HG03139 (cell line): Measurements from ENCODE around the gene S100A2.
"Not testable (repeated sequence)": the region's sequence is repeated elsewhere in the genome, so short reads cannot be mapped to it uniquely, and the experiment has no call there.

Source experiments
- ATAC-seq: cut with Tn5 transposase; IDR thresholded peaks from one replicate; pipeline ENCODE4 v1.9.1; 2021; ENCODE audit not compliant: unreplicated experiment

S100A2 gene

DNA sequence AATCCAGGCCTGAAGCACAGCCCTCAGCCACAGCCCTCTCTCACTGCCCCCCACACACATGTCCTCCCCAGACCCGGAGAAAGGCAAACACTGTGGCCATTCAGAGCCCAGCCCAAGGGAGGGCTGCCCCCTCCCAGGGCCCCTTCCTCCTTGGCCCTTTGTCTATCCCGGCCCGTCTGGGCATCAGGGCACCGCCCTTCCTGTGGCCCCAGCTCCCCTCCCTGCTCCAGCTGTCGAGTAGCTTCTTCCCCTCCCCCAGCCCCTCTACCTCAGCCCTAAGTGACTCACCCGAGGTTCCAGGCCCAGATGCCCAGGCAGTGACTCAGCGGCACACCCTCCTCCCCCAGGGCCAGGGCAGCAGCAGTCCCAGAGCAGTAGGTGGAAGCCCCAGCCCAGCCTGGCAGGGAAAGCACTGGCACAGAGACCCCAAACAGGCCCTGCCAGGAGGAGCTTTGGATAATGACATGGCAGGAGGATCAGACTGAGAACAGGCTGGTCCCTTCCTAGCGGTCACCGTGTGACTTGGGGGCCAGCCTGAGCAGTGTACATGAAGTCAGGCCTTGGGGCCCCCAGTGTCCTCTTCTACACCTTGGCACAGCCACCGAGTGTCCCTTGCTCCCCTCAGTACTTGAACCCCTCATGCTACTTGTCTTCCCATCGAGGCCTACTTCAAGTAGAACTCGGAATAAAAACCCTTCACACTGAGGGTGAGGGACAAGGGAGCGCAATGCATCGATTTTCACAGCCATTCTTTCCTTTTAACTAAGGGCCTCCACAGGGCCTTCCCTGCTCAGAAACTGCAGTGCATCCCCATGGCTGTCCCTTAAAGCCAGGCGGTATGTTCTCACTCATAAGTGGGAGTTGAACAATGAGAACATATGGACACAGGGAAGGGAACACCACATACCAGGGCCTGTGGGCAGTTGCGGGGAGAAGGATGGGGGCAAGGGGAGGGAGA lies 1.0 kb upstream of the S100A2 start:
- ATAC-seq: no peak

DNA sequence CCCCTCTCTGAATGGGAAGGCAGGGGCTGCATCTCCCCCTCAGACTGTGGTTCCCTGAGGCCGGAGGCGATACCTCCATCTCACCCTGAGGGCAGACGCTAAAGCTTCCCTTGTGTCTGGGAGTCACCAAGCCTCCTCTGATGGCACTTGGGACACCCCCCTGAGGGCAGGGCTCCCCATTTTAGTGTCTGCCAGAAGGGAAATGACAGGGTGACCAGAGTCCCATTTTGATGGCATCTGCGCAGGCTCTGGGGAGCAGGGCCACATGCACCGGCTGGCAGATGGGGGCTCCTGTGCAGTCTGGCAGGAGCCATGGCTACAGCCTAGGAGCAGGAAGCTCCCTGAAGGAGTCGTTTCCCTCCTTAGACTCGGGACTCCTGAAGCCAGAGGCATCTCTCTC lies 1.7 kb downstream of the S100A2 start:
- ATAC-seq: no peak

DNA sequence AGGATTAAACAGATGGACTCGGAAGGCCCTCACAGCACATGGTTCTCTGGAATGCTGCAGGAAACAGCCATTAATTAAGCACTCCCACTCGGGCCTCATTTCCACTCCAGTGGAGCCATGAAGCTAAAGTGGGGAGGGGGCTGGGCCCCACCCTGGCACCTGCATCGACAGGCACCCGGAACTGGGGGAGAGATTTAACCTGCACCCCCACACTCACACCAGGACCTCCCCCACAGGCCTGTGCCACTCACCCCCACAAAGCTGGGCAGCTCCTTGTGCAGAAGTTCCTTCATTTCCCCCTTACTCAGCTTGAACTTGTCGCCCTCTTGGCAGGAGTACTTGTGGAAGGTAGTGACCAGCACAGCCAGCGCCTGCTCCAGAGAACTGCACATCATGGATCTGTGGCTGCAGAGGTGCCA lies 2.2 kb downstream of the S100A2 start:
- no peak for ATAC-seq

DNA sequence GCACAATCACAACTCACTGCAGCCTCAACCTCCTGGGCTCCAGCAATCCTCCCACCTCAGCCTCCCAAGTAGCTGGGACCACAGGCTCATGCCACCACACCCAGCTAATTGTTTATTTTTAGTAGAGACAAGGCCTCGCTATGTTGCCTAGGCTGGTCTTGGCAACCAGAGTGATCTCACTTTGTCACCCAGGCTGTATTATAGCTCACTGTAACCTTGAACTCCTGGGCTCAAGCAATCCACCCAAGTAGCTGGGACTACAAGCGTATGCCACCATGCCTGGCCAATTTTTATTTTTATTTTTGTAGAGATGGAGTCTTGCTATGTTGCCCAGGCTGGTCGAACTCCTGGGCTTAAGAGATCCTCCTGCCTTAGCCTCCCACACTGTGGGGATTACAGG lies 3.6 kb downstream of the S100A2 start:
- ATAC-seq: not testable (repeated sequence)

DNA sequence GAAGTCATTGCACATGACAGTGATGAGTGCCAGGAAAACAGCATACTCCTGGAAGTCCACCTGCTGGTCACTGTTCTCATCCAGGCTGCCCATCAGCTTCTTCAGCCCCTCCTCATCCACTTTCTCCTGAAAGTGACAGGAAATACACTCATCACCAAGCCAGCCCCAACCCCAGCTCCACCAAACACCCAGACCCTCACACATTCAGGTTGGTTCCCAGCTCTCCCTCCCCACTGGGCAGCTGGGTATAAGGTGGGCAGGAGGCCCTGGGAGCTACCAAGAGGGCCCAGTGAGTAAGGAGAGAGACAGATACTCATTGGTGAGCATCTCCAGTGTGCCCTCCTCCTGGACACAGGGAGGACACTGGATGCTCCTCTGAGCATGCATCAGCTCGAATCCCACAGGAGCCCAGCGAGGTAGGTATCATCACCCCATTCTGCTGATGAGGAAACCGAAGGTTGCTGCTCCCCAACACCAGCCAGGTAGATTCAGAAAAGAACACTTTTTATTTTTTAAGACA lies 4.1 kb downstream of the S100A2 start:
- no peak for ATAC-seq

DNA sequence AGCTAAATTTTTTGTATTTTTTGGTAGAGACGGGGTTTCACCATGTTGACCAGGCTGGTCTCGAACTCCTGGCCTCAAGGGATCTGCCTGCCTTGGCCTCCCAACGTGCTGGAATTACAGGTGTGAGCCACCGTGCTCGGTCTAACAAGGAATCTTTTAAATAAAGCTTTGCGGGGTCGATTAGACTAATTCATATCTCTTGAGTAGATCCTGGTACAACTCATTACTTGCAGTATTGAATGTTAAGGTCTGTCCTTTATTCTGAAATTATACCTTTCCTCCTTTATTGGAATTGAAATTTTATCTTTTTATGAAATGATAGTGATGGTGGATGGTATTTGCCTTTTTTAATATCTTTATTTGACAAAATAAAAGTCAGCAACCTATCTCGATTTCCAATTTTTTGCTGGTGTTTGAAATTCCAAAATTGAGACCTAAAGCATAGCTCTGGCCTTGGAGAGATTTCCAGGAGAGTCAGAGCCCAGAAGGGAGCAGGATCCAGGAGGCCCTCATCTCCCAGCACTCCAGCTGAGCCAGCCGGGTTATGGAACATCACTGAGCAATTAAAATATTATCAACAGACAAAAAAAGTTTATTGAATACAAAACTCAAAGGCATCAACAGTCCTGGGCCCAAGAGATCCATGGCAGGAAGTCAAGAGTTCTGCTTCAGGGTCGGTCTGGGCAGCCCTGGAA lies 4.7 kb downstream of the S100A2 start:
- no peak for ATAC-seq

DNA sequence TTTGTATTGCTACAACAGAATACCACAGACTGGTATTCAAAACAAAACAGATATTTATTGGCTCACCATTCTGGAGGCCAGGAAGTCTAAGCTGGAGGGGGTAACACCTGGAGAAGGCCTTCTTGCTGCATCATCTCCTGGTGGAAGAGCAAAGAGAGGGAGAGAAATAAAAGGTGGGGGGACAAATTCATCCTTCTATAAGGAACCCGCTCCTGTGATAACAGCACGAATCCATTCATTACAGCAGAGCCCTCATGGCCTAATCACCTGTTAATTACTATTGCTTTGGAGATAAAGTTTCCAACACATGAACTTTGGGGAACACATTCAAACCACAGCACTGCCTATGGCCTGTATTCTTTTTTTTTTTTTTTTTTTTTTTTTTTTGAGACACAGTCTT lies 5.4 kb downstream of the S100A2 start:
- no peak for ATAC-seq

DNA sequence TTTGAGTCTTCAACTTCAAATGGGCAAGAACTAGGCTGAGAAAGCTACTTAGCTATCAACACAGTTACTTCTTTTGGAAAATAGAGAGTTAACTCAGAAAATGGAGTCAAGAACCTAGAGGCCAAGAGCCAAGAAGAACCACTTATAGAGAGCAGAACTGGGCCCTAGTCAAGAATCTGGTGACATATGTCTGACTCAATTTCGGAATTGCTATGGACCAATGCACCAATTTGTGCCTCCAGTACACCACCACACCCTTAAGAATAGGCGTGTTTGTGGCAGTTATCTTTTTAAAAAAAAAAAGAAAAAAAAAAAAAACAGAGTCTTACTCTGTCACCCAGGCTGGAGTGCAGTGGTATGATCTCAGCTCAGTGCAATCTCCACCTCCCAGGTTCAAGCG lies 7.8 kb downstream of the S100A2 start:
- ATAC-seq: no peak

DNA sequence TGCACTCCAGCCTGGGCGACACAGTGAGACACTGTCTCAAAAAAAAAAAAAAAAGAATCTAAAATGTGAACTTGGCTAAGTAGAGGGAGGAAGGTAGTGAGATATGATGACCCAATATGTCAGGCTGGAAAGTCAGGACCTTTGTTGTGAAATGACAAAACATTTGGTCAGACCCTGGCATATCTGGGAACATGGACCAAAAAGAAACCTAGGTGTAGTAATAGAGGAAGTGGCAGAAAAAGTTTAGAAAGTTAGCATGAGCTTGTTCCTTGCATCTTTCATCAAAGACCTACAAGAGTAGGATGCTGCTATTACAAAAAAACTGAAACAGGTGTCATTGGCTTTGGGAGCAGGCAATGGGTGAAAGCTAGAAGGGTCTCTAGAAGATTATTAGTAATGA lies 9.3 kb downstream of the S100A2 start:
- no peak for ATAC-seq

DNA sequence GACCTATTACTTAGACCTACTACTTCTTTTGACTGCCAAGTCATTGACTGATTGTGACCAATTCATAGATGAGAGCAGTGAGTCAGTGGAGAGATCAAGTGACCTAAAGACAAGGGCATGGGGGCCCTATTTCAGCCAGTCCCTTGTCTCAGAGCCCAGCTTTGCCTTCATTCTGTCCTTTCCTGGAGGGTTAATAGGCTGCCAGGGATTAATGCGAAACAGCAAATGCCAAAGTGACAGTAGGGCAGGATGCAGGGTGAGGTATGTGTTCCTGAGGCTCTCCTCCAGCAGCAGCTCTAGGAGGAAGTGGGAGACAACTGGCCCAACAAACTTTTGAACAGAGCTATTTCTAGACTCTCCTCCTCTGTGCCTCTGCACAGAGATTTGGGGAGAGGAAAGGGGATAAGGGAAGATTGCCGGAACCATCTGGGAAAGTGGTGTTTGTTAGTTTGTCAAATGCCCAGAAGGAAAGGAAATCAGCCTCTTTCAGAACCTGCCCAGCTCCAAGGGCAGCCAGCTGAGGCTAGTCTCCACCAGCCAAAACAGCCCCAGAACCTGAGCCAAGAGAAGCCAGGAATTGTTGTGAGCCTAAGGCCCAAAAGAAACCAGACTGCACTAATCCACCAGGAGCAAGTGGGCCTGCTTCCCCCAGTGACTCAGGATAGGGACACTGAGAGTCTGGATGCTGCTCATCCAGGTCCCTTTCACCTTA lies 11.7 kb downstream of the S100A2 start:
- no peak for ATAC-seq

DNA sequence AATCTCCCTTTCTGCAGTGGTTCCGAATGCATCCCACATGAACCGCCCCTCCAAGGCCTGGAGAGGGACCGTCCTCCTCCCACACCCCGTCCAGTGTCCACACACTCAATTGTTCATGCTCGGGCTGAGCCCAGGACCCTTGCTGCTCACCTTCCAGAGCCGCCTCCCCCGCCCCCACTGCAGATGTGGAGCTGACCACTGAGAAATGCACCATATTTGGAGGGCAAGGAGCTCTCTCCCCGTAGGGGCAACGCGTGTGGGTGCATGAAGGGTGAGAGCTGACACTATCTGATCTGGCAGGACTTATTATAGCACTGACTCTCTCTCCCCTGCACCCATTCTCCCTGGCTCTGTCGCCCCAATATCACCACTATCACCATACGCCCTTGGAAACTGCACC lies 12.5 kb downstream of the S100A2 start:
- ATAC-seq: no peak

DNA sequence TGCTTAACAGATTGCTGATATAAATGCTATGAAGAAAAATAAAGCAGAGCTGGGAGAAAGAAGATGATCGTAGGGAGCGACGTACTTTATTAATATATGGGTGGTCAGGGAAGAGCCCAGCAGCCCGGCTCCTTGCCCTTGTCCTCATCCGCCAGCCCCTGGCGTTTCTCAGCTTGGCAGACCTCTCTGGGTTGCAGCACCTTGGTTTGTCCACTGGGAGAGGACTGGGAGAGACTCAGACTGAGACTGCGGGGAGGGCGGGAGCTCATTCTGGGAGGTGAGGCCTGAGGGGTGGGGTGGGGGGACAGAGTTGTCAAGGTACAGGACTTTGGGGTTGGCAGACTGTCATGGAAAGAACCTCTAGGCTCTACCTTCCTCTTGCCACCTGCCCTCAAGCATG lies 13.3 kb downstream of the S100A2 start:
- ATAC-seq: no peak

DNA sequence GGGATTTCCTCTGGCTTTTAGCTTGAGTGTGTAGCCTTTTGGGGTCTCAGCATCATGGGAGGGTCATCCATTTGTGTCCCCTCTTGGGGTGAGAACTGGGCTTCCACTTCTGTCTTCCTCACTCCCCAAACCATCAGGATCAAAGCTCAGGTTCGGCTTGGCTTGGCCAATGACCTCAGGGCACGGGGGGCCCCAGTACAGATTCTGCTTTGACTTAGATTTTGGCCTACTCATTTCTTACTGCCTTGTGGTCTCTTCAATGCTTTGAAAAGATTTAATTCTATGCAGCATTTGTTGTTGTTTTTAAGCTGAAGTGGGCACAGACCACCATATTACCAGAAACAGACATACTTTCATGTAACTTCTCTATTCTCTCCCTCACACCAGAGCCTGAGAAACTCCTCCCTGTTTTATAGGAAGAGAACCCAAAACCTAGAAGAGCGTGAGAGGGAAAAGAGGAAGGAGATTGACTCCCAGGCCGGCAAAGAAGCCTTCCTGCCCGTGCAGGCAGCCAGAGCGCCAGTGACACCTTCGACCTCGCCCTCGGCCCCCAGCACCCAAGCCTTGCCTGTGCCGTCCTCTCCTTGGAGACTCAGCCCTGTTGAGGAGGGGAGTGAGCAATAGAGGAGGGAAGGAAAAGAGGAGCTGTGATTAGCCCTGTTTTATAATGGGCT lies 14.7 kb downstream of the S100A2 start:
- ATAC-seq: no peak

DNA sequence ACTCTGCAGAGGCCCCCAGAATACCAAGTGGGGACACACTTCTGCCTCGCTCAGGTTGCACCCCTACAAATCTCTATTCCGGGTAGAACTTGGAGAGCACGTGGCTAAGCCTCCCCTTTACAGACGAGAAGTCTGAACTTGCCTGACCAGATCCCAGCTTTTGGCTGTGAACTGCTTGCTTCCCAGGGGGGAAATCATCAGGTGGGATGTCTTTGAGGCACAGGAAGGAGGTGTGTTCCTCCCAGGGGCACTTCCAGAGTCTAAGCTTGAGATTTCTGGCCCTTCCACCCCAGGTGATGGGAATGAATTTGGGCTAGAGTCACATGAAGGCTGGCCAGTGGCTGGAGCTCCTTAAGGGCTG lies 15.3 kb downstream of the S100A2 start:
- ATAC-seq: no peak

DNA sequence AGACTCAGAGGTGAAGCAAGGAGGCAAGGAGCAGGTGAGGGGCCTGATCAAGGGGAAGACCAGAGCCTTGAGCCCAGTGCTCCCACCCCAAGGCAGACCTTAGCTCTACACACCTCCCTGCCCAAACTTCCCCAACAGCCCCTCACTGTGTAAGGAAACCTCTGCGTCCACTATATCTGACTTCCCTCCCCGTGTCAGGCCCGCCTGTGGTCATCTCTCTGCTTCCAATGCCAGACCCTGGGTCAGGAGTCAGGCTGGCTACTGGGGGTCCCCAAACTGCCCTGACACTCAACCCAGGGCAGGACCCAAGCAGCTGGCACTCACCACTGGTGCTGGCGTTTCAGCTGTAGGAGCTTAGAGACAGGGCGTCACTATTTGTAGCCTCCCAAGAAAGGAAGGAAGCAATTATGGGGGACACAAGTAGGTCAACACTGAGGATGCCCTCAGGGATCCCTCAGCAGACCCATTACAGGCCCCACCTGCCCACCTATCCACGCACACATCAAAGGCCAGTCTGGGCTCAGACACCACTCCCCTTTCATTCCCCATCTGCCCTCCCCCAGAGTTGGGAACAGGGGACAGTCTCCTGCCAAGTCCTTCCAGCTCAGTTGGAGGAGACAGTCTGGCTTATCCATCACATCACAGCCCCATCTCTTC lies 15.8 kb downstream of the S100A2 start:
- ATAC-seq: no peak

DNA sequence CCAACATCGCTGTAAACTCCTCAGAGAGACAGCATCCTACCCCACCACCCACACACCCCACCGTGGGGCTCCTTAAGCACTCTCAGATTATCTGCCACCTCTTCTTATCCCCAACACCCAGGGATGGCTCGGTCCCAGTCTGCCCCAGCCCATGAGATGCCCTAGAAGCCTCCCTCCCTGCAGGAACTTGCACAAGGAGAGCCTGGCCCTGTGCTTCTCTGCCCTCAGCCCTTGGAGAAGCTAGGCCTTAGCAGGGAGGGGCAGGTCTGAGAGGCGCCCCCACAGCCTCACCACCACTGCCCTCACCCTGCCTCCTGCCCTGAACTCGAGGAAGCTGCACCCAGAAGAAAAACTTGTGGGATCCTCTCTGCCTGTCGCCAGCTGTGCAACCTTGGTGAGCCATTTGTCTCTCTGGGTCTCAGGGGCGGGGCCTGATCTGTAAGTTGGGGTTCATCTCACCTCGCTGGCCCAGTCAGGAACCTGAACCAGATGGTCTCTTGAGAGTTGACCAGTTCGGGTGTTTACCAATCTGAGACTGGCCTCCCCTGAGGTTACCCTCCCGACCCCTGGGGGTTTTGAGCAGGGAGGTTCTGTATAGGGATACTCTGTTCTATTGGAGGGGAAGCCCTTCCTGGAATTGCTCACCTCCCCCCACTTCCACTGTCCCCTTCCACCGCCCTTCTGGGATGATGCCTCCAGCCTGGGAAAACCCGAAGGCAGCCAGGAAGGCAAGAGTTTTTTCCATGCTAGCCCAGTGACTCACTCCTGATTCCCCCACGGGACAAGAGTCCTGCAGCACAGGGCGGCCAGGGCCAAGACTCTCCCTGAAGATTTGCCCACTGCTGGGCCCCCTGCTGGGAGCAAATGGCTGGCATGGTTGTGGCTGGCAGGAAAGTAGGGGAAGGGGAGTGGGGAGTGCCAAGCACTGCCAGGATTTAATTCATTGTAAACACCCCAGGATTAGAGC lies 16.6 kb downstream of the S100A2 start, which contains the start of gene S100A3:
Gene S100A3 (minus strand): TSS at position 537 of the 967 bp plus-strand sequence. CDS start 773 bp downstream, outside the sequence.
- ATAC-seq: no peak

DNA sequence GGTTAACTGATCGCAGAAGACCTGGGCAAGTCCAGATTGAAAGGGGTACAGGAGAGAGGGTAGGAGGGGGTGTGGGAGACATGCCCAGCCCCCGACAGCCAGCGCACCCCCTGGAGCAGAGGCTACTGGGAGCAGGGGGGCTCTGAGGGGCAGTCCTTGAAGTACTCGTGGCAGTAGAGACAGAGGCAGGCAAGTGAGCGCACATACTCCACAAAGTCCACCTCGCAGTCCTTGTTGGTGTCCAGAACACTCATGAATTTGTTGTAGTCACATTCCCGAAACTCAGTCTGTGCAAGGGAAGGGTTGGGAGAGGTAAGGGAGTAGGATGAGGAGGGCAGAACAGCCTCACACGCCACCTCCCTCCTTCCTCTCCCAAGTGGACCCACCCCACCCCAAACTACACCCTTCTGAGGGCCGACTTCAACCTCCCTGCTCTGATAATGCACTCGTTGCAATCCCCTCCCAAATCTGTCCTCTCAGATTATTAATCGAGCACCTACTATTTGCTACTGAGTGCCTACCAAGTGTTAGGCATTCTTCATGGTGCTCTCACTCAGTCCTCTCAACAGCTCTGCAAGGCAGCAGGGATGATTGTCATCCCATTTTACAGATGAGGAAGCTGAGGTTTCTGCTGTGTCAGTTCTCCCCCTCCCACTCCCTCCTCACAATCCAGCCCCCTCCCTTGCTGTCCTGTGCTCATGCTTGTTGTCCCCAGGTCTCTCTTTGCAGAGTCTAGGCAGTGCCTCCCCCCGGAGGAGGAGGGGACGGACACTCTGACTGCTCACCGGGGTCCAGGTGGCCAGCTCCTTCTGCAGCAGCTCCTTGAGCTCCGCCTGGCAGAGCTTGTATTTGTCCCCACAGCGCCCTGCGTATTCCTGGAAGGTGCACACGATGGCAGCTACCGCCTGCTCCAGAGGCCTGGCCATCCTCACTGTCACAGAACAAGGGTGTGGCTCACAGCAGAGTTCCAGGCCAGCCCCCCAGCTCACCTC lies 17.8 kb downstream of the S100A2 start:
- no peak for ATAC-seq
